SH-SY5Y (cell line): ENCODE results near the gene GATC.

Experiments
- GATA2 ChIP-seq: IDR thresholded peaks from 2 replicates; pipeline ENCODE4 v1.6.1; 2011; ENCODE audit warnings: mild to moderate bottlenecking, low read depth, low read length
- GATA3 ChIP-seq: IDR thresholded peaks from 2 replicates; pipeline ENCODE4 v1.6.1; 2011; ENCODE audit warnings: low read depth, mild to moderate bottlenecking, low read length, moderate library complexity

Gene GATC

DNA sequence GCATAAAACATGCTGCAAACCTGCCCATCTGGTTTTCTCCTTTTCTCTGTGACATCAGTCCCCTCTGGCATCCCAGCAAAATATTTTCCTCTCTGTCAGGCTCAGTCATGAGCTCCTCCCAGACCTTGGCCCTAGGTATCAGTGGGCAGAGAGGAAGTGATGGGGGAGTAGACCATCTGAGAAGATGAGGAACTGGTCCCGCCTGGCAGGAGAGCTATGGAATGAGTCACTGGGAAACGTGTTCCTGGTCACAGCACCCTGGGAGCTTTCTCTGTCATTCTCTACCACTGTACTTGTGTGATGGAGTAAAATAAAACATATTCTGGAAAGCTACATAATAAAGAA is 28.3 kb downstream of the GATC start:
- TF ChIP-seq GATA3 (no peak), GATA2 (no peak)

DNA sequence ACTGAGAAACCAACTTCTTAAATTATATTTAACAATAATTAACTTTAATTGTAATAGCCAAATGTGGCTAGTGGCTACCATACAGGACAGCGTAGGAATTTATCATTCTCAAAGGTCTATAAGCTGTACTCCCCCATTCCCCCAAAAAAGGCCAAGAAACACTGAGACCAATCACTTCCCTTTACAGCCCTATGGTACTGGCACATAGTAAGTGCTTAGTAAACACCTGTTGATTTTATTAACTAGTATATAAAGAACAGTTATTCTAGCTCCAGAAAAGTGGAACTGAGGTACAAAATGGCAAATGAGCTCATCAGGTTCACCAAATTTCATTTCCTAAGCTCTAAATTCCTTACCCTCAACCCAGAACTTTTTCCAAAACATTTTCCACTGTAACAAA is 29.4 kb downstream of the GATC start:
- no peak for TF ChIP-seq GATA2
- TF ChIP-seq GATA3, result no peak

DNA sequence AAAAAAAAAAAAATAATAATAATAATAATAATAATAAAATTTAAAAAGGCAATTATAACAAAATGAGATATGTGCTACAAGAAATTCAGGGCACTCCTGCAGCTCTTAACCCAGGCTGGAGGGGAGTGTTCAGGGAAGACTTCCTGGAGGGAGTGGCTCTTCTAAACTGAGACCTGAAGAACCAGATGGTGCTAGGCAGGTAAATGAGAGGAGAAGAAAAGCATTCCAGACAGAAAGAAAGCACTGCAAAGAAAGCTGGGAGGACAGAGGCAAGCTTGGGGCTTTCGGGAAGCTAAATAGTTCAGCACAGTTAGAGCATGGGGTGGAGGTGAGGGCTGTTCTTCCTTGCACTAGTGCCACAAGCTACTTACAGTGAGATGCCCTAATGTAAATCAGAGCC is 33.2 kb downstream of the GATC start:
- TF ChIP-seq GATA2 (no peak), GATA3 (no peak)

GRCh38 chr12:120480211-120480610 is 34.0 kb downstream of the GATC start:
- TF ChIP-seq GATA3 (no peak), GATA2 (no peak)

GRCh38 chr12:120481022-120481767 is 35.0 kb downstream of the GATC start:
- TF ChIP-seq GATA3, result no peak
- no peak for TF ChIP-seq GATA2

- TF ChIP-seq GATA2, result no peak
- no peak for TF ChIP-seq GATA3
These were observed 37.4 kb downstream of the GATC start for GRCh38 chr12:120483621-120484020.

- peak; percentile 23; the same call in 1 of the 2 replicates for TF ChIP-seq GATA2
- TF ChIP-seq GATA3, result no peak
These were observed 40.0 kb downstream of the GATC start for GRCh38 chr12:120485961-120486881.

DNA sequence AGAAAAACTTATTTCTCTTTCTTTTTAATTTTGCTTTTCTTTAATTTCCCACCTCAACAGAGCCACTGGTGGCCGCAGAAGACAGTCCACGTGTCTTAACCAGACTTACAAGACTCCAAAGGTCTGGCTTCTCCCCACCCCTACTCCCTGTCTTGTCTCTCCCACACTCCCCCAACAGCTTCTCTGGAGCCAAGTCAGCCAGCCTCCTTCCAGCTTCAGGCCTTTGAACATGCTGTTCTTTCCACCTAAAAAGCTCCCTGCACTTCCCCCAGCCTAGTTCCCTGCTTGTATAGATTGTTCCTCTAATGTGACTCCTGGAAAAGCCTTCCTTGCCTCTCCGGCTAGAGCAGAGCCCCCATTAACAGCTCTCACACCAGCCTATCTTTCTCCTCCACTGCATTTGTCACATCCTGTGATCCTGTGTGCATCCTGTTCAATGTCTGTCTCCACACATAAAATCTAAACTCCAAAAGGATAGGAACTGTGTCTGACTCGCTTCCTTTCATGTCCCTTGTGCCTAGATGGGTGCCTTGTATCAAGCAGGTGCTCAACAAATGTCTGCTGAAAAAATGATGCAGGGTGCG is 41.9 kb downstream of the GATC start:
- no peak for TF ChIP-seq GATA2
- TF ChIP-seq GATA3, result no peak

- no peak for TF ChIP-seq GATA3
These were observed 42.8 kb downstream of the GATC start for GRCh38 chr12:120489018-120489417.

- no peak for TF ChIP-seq GATA3
- no peak for TF ChIP-seq GATA2
These were observed 44.1 kb downstream of the GATC start for GRCh38 chr12:120490325-120490724.

- TF ChIP-seq GATA3 (no peak), GATA2 (no peak)
These were observed 44.7 kb downstream of the GATC start for GRCh38 chr12:120490833-120491512.

DNA sequence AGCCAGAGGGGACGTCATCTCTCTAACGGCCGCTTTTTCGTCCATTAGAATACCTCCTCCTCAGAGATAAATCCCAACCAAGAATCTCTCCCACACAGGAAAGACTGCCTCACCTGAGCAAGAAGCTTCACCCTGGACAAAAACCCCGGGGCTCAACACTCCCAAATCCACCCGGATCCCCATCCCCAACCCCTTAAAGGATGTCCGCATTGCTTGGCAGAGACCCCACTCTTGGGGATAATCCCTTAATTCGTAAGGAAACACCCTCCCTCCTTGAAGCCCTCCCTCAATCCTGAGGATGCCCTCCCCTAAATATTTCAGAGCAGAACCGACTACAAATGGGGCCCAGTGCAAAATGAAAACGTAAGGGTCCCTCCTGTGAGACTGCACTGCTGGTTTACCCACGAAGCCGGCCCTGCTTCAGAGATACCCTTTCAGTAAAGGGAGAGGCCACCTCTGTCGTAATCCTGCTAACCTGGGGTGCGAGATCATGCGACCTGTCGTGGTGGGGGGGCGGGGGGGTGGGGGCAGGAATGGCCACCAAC is 49.0 kb downstream of the GATC start:
- TF ChIP-seq GATA3 (no peak), GATA2 (no peak)

DNA sequence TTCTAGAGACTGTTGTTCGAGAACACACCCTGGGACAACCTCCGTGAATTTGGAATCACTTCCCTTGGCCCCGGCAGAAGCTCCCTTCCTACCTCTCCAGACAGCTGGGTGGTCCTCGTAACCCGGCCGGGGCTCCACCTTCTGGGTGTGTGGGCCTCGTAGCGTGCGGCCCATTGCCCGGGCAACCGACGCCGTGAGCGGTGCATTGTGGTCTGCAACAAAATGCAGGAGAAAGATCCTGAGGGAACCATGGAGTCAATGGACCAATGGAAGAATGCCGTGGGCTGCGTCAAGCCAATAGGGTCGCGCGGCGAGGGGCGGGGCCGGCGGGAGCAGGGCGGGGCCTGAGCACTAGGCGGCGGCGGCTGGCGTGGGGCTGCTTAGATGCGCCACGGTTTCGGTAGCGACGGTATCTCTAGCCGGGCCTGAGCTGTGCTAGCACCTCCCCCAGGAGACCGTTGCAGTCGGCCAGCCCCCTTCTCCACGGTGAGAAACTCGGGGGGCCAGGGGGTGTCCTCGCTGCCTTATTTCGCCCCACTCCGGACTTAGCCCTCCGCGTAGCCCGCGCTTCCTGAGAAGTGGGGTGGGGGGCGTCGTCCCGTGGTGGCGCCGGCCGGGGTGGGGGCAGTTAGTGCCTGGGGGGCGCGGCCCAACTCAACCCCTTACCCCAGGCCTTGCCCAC is 49.6 kb downstream of the GATC start, which contains the start of gene DYNLL1:
DYNLL1 (plus strand) TSS at position 383 of the 682 bp plus-strand sequence. CDS start 309 bp downstream, outside the sequence.
- TF ChIP-seq GATA3, result no peak
- no peak for TF ChIP-seq GATA2
